PFSK-1 (cell line): Measurements from ENCODE around the gene OSGIN1.

Experiments used
- FOXP2 ChIP-seq: optimal IDR thresholded peaks from 2 replicates; pipeline ENCODE3; 2011; ENCODE audit warnings: borderline replicate concordance, control low read depth, inconsistent platforms; ENCODE audit not compliant: insufficient read depth; ENCODE audit errors: extremely low read length, extremely low read depth
- POLR2AphosphoS5 ChIP-seq: IDR thresholded peaks from 2 replicates; pipeline ENCODE4 v1.6.1; 2012; ENCODE audit warnings: low read depth, mild to moderate bottlenecking, control low read depth, low read length, moderate library complexity
- REST ChIP-seq, 2 experiments: IDR thresholded peaks; 2 replicates each; pipeline versions ENCODE4 v1.6.1 to v1.8.0; 2011 to 2012; ENCODE audit warnings: low read depth in 2 of 2, low read length in 2 of 2, control low read depth in 1 of 2, inconsistent platforms in 1 of 2, mild to moderate bottlenecking in 1 of 2, moderate library complexity in 1 of 2; ENCODE audit not compliant: insufficient read depth in 1 of 2
- SIN3A ChIP-seq: IDR thresholded peaks from 2 replicates; pipeline ENCODE4 v1.6.1; 2012; ENCODE audit warnings: mild to moderate bottlenecking, low read length, moderate library complexity, borderline replicate concordance; ENCODE audit not compliant: insufficient read depth
- TAF1 ChIP-seq: IDR thresholded peaks from 2 replicates; pipeline ENCODE4 v1.6.1; 2012; ENCODE audit warnings: low read length, control low read depth, borderline replicate concordance; ENCODE audit not compliant: insufficient read depth

Gene OSGIN1

GRCh38 chr16:83926726-83927397, 26.2 kb upstream of the OSGIN1 start:
- TF ChIP-seq POLR2AphosphoS5 (no peak), FOXP2 (no peak), REST (IDR thresholded peaks at IDR 0.05; ENCODE audit: insufficient read depth in 1 of 2, low read depth in 2 of 2, low read length in 2 of 2) (no peak), TAF1 (no peak), SIN3A (no peak)

DNA sequence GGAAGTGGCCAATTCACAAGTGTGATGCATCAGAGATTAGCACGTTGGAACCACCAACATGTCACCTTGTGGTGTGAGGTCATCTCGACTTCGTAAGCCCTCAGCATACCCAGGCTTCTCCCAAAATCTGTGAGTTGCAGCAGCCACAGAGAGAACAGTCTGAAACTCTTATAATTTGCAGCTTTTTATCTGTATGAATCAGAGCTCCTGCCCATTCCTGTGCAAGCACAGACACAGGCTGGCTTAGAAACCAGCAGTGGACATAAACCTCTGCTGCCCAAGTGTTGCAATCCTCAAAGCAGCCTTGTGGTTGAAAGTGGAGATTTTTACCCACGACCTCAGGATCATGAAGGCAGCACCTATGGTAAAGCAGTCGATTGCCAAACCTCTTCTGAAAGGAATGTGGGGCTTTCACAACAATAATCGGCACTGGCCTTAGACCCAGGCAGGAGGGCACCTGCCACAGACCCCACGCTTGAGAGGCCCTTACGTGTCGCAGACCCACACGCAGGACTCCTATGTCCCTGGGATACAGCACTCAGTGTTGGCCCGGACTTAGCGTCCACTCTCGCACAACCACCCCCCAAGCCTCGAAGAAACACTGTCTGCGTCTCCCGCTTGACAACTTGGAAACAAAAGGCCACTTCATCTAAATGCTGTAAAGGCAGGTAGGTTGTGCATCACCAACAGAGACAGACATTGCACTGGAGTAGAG, 24.5 kb upstream of the OSGIN1 start:
- no peak for TF ChIP-seq TAF1
- TF ChIP-seq REST (IDR thresholded peaks at IDR 0.05; ENCODE audit: insufficient read depth in 1 of 2, low read depth in 2 of 2, low read length in 2 of 2): no peak
- no peak for TF ChIP-seq FOXP2
- no peak for TF ChIP-seq POLR2AphosphoS5
- TF ChIP-seq SIN3A: no peak

- TF ChIP-seq FOXP2: no peak
- TF ChIP-seq SIN3A: no peak
- TF ChIP-seq TAF1: no peak
- no peak for TF ChIP-seq REST (IDR thresholded peaks at IDR 0.05; ENCODE audit: insufficient read depth in 1 of 2, low read depth in 2 of 2, low read length in 2 of 2)
- no peak for TF ChIP-seq POLR2AphosphoS5
Observed at GRCh38 chr16:83929811-83930555, 23.1 kb upstream of the OSGIN1 start.

DNA sequence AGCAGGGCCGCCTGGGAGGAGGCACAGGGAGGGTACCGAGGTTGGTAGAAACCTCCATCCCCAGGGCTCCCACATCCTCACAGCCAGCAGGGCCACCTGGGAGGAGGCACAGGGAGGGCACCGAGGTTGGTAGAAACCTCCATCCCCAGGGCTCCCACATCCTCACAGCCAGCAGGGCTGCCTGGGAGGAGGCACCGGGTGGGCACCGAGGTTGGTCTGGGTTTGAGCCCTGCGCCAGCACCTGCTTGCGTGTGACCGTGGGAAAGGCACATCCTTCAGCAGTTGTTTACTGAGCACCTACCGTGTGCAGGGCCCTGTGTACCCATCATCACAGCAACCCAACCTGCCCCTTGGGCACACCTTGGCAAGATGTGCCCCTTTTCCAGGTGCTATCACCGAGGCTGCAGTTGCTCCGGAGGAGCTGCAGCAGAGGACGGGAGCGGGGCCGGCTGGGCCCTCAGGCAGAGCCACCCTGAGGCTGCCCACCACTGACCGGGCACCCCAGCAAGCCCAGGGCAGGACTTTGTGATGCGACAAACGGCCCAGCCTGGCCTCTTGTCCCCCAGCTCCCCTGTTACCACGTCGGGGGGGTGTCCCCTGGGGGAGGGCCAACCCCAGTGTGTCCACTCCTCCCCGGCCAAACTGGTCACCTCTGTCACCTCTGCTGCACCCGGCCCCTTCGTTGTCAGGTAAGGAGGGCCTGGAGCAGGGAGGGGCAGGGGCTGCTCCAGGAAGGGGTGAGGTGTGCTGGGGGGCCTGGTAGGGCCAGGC, 22.1 kb upstream of the OSGIN1 start:
- no peak for TF ChIP-seq SIN3A
- no peak for TF ChIP-seq TAF1
- TF ChIP-seq REST (IDR thresholded peaks at IDR 0.05; ENCODE audit: insufficient read depth in 1 of 2, low read depth in 2 of 2, low read length in 2 of 2): no peak
- TF ChIP-seq FOXP2: no peak
- TF ChIP-seq POLR2AphosphoS5: no peak
